Prostate gland (tissue), 2 donors: ENCODE results near the gene CTNNA3. TPM values are rescaled to one million over a fixed set of nuclear protein-coding genes. Genes with fewer than 3 reads are reported as not detected.

Experiments used
- DNase-seq: peaks from one replicate; pipeline ENCODE4 v3.0.0-alpha.2; 2019; ENCODE audit warnings: low spot score
- H3K27ac ChIP-seq, 2 donors: fragments of 200-600 bp; sonication (generic); 2 replicates each; pipeline ENCODE4 v1.5.1; 2017 to 2019
- H3K27me3 ChIP-seq: fragments of 200-600 bp; sonication (generic); replicated peaks from 2 replicates; pipeline ENCODE4 v1.5.1; 2019; ENCODE audit not compliant: insufficient read depth
- H3K36me3 ChIP-seq, 2 donors: fragments of 200-600 bp; sonication (generic); 1 replicate in 1 of 2; 2 replicates in 1 of 2; pipeline versions ENCODE4 v1.5.1 to v1.8.1; 2017 to 2019
- H3K4me1 ChIP-seq: fragments of 200-600 bp; sonication (generic); replicated peaks from 2 replicates; pipeline ENCODE4 v1.5.1; 2019
- H3K4me3 ChIP-seq, 2 donors: fragments of 200-600 bp; sonication (generic); 2 replicates each; pipeline ENCODE4 v1.5.1; 2017 to 2019
- H3K9me3 ChIP-seq: fragments of 200-600 bp; sonication (generic); 2 replicates; pipeline ENCODE4 v1.5.1; 2017
- CTCF ChIP-seq, 4 experiments: fragments of 200-600 bp in 2 of 4; fragments of 450-650 bp in 2 of 4; sonication (generic) in 2 of 4; IDR thresholded peaks; 1 replicate in 3 of 4; 2 replicates in 1 of 4; pipeline ENCODE4 v1.5.1; 2016 to 2019; ENCODE audit warnings: antibody characterized with exemption in 4 of 4, mild to moderate bottlenecking in 2 of 4, moderate library complexity in 2 of 4
- POLR2A ChIP-seq: fragments of 450-650 bp; IDR thresholded peaks from one replicate; pipeline ENCODE4 v1.6.1; 2016; ENCODE audit warnings: antibody characterized with exemption, mild to moderate bottlenecking
- POLR2AphosphoS5 ChIP-seq: sonication (generic); formaldehyde crosslinking; IDR thresholded peaks from one replicate; pipeline ENCODE4 v1.6.1; 2017; ENCODE audit warnings: antibody characterized with exemption
- WGBS: methylation state at CpG from one replicate; pipeline ENCODE4 v1.1.5; 2018; 5-methylcytosine and 5-hydroxymethylcytosine counted together
- intact Hi-C: fragments of 100-400 bp; cut with DNase I; formaldehyde crosslinking; loops from one replicate; pipeline ENCODE4 v1.14.2; 2022
- total RNA-seq, 2 donors: library from RNA; depleted of rRNA; stranded (reverse); fragments of >200 nt; gene quantifications; one replicate each; pipeline ENCODE4 v1.1.0, GENCODE V29; 2016

The CTNNA3 gene
- total RNA-seq, 2 donors from 2014 or later = 0.27 to 7.2 TPM

- Histone ChIP-seq H3K4me1 (no peaks in the 10 kb centered on the region), H3K27me3 (no peaks in the 10 kb centered on the region), H3K9me3 (no peaks in the 10 kb centered on the region), H3K27ac (no peak overlapping the region), H3K4me3 (no peak overlapping the region), H3K36me3 (no peaks in the 10 kb centered on the region)
- no peak for DNase-seq
- TF ChIP-seq CTCF (IDR thresholded peaks at IDR 0.05) (no peak), POLR2A (no peak), POLR2AphosphoS5 (no peak)
- intact Hi-C loops = no loop called here
- WGBS = 89% methylated on average over 3 of the region's 3 CpGs
Observed at GRCh38 chr10:66981361-66982052, 714.5 kb downstream of the CTNNA3 start.

DNA sequence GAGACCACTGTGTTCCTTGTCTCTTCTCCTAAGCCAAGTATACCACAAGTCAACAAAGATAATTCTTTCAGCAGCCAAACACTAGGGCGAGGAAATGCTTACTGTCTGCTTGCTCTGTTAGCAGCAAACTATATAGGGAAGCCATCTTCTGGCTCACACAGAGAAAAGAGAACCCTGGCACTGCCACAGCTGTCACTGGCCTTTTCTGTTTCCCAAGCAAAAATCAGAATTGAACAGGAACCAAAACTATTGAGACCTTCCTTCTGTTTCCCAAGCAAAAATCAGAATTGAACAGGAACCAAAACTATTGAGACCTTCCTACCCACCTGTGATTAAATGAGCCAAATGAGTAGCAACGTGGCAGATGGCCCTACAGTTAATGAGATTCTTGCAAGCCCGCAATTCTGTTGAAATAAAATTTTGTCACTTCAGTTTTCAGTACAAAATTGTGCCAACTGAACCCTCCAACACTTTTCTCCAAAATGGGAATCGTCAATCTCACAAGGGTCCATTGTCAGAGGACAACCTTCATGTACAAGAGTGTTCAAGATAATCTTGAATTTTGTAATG is 715.7 kb downstream of the CTNNA3 start:
- intact Hi-C loops = no loop called here
- no peak for DNase-seq

DNA sequence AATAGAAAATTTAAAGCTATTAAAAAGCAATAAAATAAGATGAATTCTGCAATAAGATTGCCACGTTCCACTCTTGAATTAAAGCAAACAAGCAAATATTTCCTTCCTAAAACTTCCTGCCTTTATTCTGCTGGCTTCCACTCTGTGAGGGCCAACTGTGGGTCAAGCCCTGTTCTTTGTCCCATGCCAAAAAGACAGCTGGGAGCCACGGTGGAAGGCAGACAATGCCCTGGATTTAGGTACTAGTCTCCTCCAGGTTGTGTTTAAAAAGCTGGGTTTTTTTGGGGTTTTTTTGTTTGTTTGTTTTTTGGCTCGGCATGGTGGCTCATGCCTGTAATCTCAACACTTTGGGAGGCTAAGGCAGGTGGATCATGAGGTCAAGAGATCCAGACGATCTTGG is 731.0 kb downstream of the CTNNA3 start:
- WGBS = 50% methylated on average over 4 of the region's 4 CpGs
- intact Hi-C loops = no loop called here
- DNase-seq = no peak
- H3K36me3 ChIP-seq = no peaks in the 10 kb centered on the region
- H3K9me3 ChIP-seq = no peaks in the 10 kb centered on the region
- TF ChIP-seq POLR2A (no peak), POLR2AphosphoS5 (no peak), CTCF (IDR thresholded peaks at IDR 0.05) (no peak)
- H3K27ac ChIP-seq = no peak overlapping the region
- no peaks in the 10 kb centered on the region for H3K27me3 ChIP-seq
- no peaks in the 10 kb centered on the region for H3K4me1 ChIP-seq
- no peak overlapping the region for H3K4me3 ChIP-seq

More for the DNA sequence above, 715.7 kb downstream of the CTNNA3 start:
- no peaks in the 10 kb centered on the region for H3K27me3 ChIP-seq
- no peaks in the 10 kb centered on the region for H3K4me1 ChIP-seq
- H3K4me3 ChIP-seq = no peak overlapping the region
- TF ChIP-seq CTCF (IDR thresholded peaks at IDR 0.05) (no peak), POLR2AphosphoS5 (no peak), POLR2A (no peak)
- H3K9me3 ChIP-seq = no peaks in the 10 kb centered on the region
- 87% methylated on average over 4 of the region's 4 CpGs for WGBS
- H3K27ac ChIP-seq = no peak overlapping the region
- H3K36me3 ChIP-seq = no peaks in the 10 kb centered on the region

GRCh38 chr10:66958466-66958865 is 737.5 kb downstream of the CTNNA3 start:
- Histone ChIP-seq H3K4me1 (no peaks in the 10 kb centered on the region), H3K9me3 (no peaks in the 10 kb centered on the region), H3K27ac (no peak overlapping the region), H3K36me3 (no peaks in the 10 kb centered on the region), H3K4me3 (no peak overlapping the region), H3K27me3 (no peaks in the 10 kb centered on the region)
- WGBS = 32% methylated on average over 2 of the region's 2 CpGs
- DNase-seq = no peak
- no peak for TF ChIP-seq CTCF (IDR thresholded peaks at IDR 0.05)
- no peak for TF ChIP-seq POLR2A
- TF ChIP-seq POLR2AphosphoS5 = no peak
- intact Hi-C loops = no loop called here

DNA sequence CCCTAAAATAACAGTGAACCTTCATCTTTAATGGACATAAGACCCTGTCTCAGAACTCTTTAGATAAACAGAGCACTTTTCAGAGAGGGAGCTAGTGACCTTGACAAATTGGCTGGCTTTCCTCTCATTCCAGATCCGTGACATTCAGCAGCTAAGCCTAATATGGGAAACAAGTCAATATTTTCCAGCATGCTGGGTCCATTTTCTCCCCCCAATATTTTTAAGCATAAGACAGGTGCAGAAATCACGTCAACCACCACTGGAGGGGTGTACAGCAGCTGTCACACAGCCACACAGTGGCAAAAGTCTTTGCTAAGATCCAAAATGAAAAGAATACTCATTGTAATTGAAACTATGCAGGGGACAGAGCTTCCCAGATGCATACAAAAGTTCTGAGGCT is 744.1 kb downstream of the CTNNA3 start:
- Histone ChIP-seq H3K27me3 (no peaks in the 10 kb centered on the region), H3K9me3 (no peaks in the 10 kb centered on the region), H3K4me1 (no peaks in the 10 kb centered on the region), H3K27ac (no peak overlapping the region), H3K4me3 (no peak overlapping the region), H3K36me3 (no peaks in the 10 kb centered on the region)
- TF ChIP-seq POLR2AphosphoS5 (no peak), POLR2A (no peak), CTCF (IDR thresholded peaks at IDR 0.05) (no peak)
- intact Hi-C loops = no loop called here
- no peak for DNase-seq
- WGBS = 60% methylated on average over 2 of the region's 2 CpGs
